Duodenal mucosa (tissue), 2 donors: ENCODE measurements around the gene GP5.

Source experiments
- H3K27ac ChIP-seq: one replicate; pipeline ENCODE4 v1.7.0; 2013; ENCODE audit warnings: low read depth, low read length
- H3K27me3 ChIP-seq, 2 donors: one replicate each; pipeline ENCODE4 v1.7.0; 2013; ENCODE audit warnings: low read length in 2 of 2, control low read depth in 1 of 2; ENCODE audit not compliant: insufficient read depth in 2 of 2, control insufficient read depth in 1 of 2
- H3K36me3 ChIP-seq, 2 donors: one replicate each; pipeline ENCODE4 v1.7.0; 2013; ENCODE audit warnings: low read length in 2 of 2, control low read depth in 1 of 2; ENCODE audit not compliant: insufficient read depth in 2 of 2, control insufficient read depth in 1 of 2
- H3K4me1 ChIP-seq, 2 donors: one replicate each; pipeline ENCODE4 v1.7.0; 2013; ENCODE audit warnings: low read length in 2 of 2, control low read depth in 1 of 2; ENCODE audit not compliant: insufficient read depth in 2 of 2, control insufficient read depth in 1 of 2
- H3K4me3 ChIP-seq, 2 donors: one replicate each; pipeline ENCODE4 v1.7.0; 2013; ENCODE audit warnings: low read length in 2 of 2, low read depth in 1 of 2
- H3K9ac ChIP-seq, 2 donors: one replicate each; pipeline ENCODE4 v1.7.0; 2013; ENCODE audit warnings: low read length in 2 of 2, low read depth in 1 of 2
- H3K9me3 ChIP-seq, 2 donors: one replicate each; pipeline ENCODE4 v1.7.0; 2013; ENCODE audit warnings: low read length in 2 of 2, control low read depth in 1 of 2; ENCODE audit not compliant: control insufficient read depth in 1 of 2

GP5 gene

GRCh38 chr3:194369522-194370279 lies 29.4 kb downstream of the GP5 start, which contains the start of gene LRRC15:
LRRC15 (minus strand) TSS chr3:194369743; CDS start chr3:194361043, 8,700 bp downstream.
- peaks cover 18 to 24% of the 10 kb centered on the region in 2 donors for H3K27me3 ChIP-seq
- no peak within 1 kb of the TSS for H3K9ac ChIP-seq
- H3K4me1 ChIP-seq = peaks cover 0 to 4% of the 10 kb centered on the region in 2 donors
- H3K9me3 ChIP-seq = no peaks in the 10 kb centered on the region
- H3K27ac ChIP-seq = no peak within 1 kb of the TSS
- no peaks in the 10 kb centered on the region for H3K36me3 ChIP-seq
- H3K4me3 ChIP-seq = no peak within 1 kb of the TSS

- no peak overlapping the region for H3K9ac ChIP-seq
- H3K27ac ChIP-seq = no peak overlapping the region
- H3K27me3 ChIP-seq = peaks cover 18 to 24% of the 10 kb centered on the region in 2 donors
- no peak overlapping the region for H3K4me3 ChIP-seq
- H3K4me1 ChIP-seq = peaks cover 0 to 4% of the 10 kb centered on the region in 2 donors
- no peaks in the 10 kb centered on the region for H3K36me3 ChIP-seq
- H3K9me3 ChIP-seq = no peaks in the 10 kb centered on the region
These were observed 30.1 kb downstream of the GP5 start for GRCh38 chr3:194368918-194369317.

- no peaks in the 10 kb centered on the region for H3K9me3 ChIP-seq
- no peaks in the 10 kb centered on the region for H3K36me3 ChIP-seq
- no peak overlapping the region for H3K27ac ChIP-seq
- H3K9ac ChIP-seq = no peak overlapping the region
- H3K4me3 ChIP-seq = no peak overlapping the region
- H3K4me1 ChIP-seq = peaks cover 0 to 4% of the 10 kb centered on the region in 2 donors
- peaks cover 18 to 24% of the 10 kb centered on the region in 2 donors for H3K27me3 ChIP-seq
These were observed 30.8 kb downstream of the GP5 start for GRCh38 chr3:194367992-194368841.

GRCh38 chr3:194365978-194366490 lies 33.0 kb downstream of the GP5 start:
- Histone ChIP-seq H3K4me3 (no peak overlapping the region), H3K27ac (no peak overlapping the region), H3K4me1 (peaks cover 0 to 4% of the 10 kb centered on the region in 2 donors), H3K9me3 (no peaks in the 10 kb centered on the region), H3K27me3 (peaks cover 18 to 24% of the 10 kb centered on the region in 2 donors), H3K36me3 (no peaks in the 10 kb centered on the region), H3K9ac (no peak overlapping the region)

GRCh38 chr3:194365526-194365925 lies 33.5 kb downstream of the GP5 start:
- Histone ChIP-seq H3K27me3 (peaks cover 18 to 22% of the 10 kb centered on the region in 2 donors), H3K4me1 (peaks cover 0 to 4% of the 10 kb centered on the region in 2 donors), H3K4me3 (no peak overlapping the region), H3K9me3 (no peaks in the 10 kb centered on the region), H3K27ac (no peak overlapping the region), H3K36me3 (no peaks in the 10 kb centered on the region), H3K9ac (no peak overlapping the region)

- no peaks in the 10 kb centered on the region for H3K9me3 ChIP-seq
- no peak overlapping the region for H3K9ac ChIP-seq
- peaks cover 0 to 4% of the 10 kb centered on the region in 2 donors for H3K4me1 ChIP-seq
- H3K27me3 ChIP-seq = peaks cover 16 to 21% of the 10 kb centered on the region in 2 donors
- H3K36me3 ChIP-seq = no peaks in the 10 kb centered on the region
- no peak overlapping the region for H3K4me3 ChIP-seq
- H3K27ac ChIP-seq = no peak overlapping the region
These were observed 34.2 kb downstream of the GP5 start for GRCh38 chr3:194364652-194365434.

- H3K4me3 ChIP-seq = no peak overlapping the region
- no peak overlapping the region for H3K27ac ChIP-seq
- no peak overlapping the region for H3K9ac ChIP-seq
- H3K27me3 ChIP-seq = peaks cover 11 to 17% of the 10 kb centered on the region in 2 donors
- peaks cover 0 to 4% of the 10 kb centered on the region in 2 donors for H3K4me1 ChIP-seq
- H3K9me3 ChIP-seq = no peaks in the 10 kb centered on the region
- no peaks in the 10 kb centered on the region for H3K36me3 ChIP-seq
These were observed 34.8 kb downstream of the GP5 start for GRCh38 chr3:194364314-194364651.

- no peak overlapping the region for H3K9ac ChIP-seq
These were observed 38.5 kb downstream of the GP5 start for GRCh38 chr3:194360568-194360967.

GRCh38 chr3:194357681-194358080 lies 41.4 kb downstream of the GP5 start:
- H3K27me3 ChIP-seq = no peaks in the 10 kb centered on the region
- no peaks in the 10 kb centered on the region for H3K9me3 ChIP-seq
- H3K9ac ChIP-seq = no peak overlapping the region
- no peak overlapping the region for H3K4me3 ChIP-seq
- no peaks in the 10 kb centered on the region for H3K36me3 ChIP-seq
- no peaks in the 10 kb centered on the region for H3K4me1 ChIP-seq
- H3K27ac ChIP-seq = no peak overlapping the region

More at GRCh38 chr3:194360568-194360967, 38.5 kb downstream of the GP5 start:
- H3K27me3 ChIP-seq = no peaks in the 10 kb centered on the region
- no peak overlapping the region for H3K27ac ChIP-seq
- H3K4me3 ChIP-seq = no peak overlapping the region
- no peaks in the 10 kb centered on the region for H3K9me3 ChIP-seq
- H3K36me3 ChIP-seq = no peaks in the 10 kb centered on the region
- peaks cover 0 to 4% of the 10 kb centered on the region in 2 donors for H3K4me1 ChIP-seq
